AG09309 (cell line): ENCODE measurements around the gene BTBD2.

Experiments
- DNase-seq: peaks from one replicate; pipeline ENCODE4 v3.0.0-alpha.2; 2010; ENCODE audit warnings: low read depth
- H3K4me3 ChIP-seq: 2 replicates; pipeline ENCODE4 v1.5.1; 2011; ENCODE audit warnings: mild to moderate bottlenecking, low read depth, low read length, moderate library complexity; ENCODE audit not compliant: control insufficient read depth
- TF ChIP-seq, protein P1 (sequence below): IDR thresholded peaks from 2 replicates; pipeline ENCODE4 v1.5.1; 2011; ENCODE audit warnings: mild to moderate bottlenecking, low read depth, low read length, inconsistent platforms; ENCODE audit not compliant: insufficient read depth, control insufficient read depth; ENCODE audit errors: missing control alignments

Gene BTBD2

DNA sequence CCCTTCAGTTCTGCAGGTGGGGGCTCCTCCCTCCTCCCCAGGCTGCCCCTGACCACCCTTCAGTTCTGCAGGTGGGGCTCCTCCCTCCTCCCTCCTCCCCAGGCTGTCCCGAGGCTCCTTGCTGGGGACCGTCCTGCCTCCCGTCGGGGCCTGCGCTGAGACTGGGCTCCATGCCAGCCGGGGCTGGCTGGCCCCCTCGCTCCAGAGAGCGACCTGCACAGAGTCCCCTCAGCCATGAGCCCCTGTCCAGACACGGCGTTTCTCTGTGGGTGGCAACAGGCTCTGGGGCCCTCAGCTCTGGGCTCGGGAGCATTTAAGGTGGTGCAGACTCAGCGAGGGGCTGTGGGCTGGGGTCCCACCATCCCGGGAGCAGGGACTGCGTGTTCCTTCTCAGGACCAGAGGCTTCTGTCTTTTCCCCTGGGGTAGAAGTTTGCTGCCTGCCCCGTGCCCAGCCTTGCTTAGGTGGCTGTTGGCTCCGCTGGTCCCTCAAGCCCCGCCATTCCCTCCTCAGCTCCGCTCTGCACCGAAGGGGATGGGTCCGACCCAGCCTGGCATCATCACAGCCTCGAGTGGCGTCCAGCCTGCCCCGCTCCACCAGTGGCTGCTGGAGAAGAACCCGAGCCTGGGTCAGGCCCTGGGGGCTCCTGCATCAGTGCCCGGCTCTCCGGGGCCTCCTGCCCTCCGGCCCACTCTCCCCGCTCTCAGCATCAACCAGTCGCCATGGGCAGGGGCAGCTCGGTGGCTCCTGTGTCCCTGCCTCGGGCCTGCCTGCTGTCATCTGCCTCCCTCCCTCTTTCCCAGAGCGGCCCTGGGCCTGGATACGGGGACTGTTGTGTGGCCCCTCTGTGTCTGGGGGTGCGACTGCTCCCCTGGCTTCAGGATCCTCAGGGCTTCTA lies 47.0 kb downstream of the BTBD2 start:
- no peak overlapping the region for H3K4me3 ChIP-seq
- TF ChIP-seq, protein P1, sequence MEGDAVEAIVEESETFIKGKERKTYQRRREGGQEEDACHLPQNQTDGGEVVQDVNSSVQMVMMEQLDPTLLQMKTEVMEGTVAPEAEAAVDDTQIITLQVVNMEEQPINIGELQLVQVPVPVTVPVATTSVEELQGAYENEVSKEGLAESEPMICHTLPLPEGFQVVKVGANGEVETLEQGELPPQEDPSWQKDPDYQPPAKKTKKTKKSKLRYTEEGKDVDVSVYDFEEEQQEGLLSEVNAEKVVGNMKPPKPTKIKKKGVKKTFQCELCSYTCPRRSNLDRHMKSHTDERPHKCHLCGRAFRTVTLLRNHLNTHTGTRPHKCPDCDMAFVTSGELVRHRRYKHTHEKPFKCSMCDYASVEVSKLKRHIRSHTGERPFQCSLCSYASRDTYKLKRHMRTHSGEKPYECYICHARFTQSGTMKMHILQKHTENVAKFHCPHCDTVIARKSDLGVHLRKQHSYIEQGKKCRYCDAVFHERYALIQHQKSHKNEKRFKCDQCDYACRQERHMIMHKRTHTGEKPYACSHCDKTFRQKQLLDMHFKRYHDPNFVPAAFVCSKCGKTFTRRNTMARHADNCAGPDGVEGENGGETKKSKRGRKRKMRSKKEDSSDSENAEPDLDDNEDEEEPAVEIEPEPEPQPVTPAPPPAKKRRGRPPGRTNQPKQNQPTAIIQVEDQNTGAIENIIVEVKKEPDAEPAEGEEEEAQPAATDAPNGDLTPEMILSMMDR: no peak
- no peak for DNase-seq

DNA sequence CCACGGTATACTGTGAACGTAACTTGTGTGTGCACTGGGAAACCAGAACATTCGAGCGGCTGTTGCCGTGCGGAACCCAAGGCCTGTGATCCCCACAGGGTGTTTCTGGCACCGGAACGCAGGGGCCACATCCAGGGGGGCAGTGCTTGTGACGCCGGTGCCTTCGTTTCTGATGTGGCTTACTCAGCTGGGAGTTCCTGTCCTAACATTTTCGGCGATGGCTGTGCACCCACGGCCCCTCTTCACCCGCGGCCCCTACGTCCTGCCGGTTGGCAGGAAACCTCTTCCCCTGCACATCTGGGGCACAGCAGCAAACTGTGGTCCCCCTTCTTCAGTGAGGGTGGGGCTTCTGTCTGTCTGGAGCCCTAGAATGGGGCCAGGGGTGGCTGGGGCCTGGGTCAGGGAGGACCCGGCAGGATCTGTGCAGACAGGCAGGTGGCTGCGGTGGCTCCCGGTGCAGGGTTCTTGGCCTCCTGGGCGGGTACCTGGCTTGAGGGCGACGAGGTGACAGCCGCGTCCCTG lies 48.4 kb downstream of the BTBD2 start:
- TF ChIP-seq, protein P1: no peak
- no peak overlapping the region for H3K4me3 ChIP-seq
- DNase-seq: no peak

DNA sequence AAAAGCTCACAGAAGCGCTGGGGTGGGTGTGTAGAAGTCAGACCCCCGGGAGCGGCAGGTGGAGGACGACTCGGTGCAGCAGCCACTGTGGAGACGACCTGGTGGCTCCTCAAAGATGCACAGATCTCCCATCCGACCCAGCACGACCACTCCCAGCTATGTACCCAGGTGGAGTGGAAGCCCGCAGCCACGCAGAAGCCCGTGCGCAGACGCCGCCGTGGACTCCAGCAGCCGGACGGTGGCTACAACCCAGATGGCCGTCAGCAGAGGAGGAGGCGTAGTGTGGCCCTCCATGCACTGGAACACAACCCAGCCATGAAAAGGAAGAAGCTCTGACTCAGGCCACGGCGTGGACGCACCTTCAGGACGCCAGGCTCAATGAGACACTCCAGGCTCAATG lies 52.8 kb downstream of the BTBD2 start:
- no peak for DNase-seq
- no peak overlapping the region for H3K4me3 ChIP-seq
- TF ChIP-seq, protein P1: no peak

DNA sequence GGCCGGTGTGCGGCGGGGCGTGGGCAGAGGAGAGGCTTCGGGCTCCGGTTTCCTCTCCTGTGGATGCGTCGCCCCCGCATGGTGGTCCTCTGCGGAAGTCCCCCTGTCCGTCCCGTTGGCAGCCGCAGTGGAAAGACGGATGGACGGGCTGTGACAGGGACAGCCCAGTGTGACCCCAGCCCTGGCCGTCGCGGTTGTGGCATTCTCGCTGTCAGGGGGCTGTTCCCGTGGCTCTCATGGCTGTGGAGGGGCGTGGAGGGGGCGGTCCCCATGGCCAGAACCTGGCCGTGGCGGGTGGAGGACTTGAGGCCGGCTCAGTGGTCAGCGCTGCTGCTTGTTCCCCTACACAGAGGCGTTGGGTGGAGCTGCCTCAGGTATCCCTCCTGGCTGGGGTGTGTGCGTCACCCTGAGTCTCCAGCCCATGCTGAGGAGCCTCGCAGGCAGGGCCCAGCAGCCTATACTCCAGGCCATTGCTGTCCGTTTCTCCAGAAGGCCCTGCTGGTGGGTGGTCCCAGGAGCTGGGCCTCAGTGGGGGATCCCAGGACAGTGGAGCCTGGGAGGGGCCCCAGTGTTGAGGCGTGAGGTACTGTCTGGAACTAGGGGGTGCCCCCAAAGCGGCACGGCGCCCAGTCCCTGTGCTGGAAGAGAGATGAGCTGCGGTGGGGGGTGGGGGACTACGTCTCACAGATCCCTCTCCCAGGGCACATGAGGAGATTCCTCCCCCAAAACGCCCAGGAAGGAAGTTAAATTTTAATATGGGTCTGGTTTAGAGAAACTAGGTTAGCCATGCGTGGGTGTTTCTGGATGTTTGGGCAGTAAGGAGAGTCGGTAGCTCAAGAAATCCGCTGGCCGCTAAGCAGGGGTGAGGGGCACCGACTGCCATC lies 54.3 kb downstream of the BTBD2 start:
- TF ChIP-seq, protein P1: no peak
- DNase-seq: no peak
- H3K4me3 ChIP-seq: no peak overlapping the region

DNA sequence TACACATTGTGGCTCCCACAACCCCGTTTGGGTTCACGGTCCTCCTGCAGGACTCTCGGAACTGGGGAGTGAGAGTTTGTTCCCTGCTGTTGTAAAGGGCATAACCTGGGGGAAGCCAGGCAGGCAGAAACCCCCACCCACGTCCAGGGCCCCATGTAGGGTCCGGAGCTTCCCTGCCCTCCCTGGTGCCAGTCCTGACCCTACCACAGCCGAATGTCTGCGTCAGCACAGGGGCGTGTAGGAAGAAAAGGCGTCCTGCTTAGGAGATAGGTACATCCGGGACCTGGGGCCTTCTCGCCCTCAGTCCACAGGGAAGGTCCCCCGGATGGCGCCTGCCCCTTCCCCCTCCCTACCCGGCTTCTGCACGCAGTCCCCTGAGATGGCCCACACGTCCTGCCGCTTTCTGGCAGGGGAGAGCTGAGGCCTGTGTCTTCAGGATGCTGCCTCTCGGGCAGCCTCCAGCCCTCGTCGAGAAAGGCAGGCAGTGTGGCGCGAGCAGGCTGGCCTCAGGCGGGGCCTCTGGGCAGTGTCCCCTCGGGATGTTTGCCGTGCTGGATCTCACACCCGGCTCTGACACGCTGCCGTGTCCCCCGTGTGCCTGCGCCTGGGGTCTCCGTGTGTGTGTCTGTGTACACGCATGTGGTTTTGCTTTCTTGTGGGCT lies 55.5 kb downstream of the BTBD2 start:
- H3K4me3 ChIP-seq: no peak overlapping the region
- TF ChIP-seq, protein P1: no peak
- no peak for DNase-seq
